ENCODE data around the gene CPNE1.

DNA sequence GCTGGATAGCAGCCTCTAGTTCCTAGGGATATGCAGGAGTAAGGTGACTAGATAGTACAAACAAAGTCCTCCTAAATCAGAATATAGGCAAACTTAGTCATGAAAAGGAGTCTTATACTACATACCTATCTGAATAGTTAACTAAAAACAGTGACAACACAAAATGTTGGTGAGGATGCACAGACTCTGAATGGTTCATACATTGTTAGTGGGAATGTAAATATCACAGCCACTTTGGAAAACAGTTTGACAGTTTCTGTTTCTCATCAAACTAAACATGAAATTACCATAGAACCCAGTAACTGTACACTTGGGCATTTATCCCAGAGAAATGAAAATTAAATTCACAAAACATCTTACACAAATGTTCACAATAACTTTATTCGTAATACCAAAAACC is 17.3 kb upstream of the CPNE1 start:
- TF ChIP-seq JUND (IDR thresholded peaks at IDR 0.05) (no peak), REST (IDR thresholded peaks at IDR 0.05; ENCODE audit: low read depth) (no peak), EGR1 (IDR thresholded peaks at IDR 0.05; ENCODE audit: low read depth) (no peak), RAD21 (IDR thresholded peaks at IDR 0.05; ENCODE audit: low read depth) (no peak), EZH2 (IDR thresholded peaks at IDR 0.05) (no peak)
- TF ChIP-seq, protein P1, sequence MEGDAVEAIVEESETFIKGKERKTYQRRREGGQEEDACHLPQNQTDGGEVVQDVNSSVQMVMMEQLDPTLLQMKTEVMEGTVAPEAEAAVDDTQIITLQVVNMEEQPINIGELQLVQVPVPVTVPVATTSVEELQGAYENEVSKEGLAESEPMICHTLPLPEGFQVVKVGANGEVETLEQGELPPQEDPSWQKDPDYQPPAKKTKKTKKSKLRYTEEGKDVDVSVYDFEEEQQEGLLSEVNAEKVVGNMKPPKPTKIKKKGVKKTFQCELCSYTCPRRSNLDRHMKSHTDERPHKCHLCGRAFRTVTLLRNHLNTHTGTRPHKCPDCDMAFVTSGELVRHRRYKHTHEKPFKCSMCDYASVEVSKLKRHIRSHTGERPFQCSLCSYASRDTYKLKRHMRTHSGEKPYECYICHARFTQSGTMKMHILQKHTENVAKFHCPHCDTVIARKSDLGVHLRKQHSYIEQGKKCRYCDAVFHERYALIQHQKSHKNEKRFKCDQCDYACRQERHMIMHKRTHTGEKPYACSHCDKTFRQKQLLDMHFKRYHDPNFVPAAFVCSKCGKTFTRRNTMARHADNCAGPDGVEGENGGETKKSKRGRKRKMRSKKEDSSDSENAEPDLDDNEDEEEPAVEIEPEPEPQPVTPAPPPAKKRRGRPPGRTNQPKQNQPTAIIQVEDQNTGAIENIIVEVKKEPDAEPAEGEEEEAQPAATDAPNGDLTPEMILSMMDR (IDR thresholded peaks at IDR 0.05 in 2 of 3, conservative IDR thresholded peaks at IDR 0.05 in 1 of 3; ENCODE audit: borderline replicate concordance in 1 of 3, insufficient read depth in 1 of 3, low read depth in 2 of 3, low read length in 2 of 3) = no peak

Data from HCT116 (cell line).